Astrocyte of the cerebellum (primary cell): ENCODE data around the gene ZBED5.
"Not testable (repeated sequence)": the region's sequence is repeated elsewhere in the genome, so short reads cannot be mapped to it uniquely, and the experiment has no call there.

Experiments used
- DNase-seq: peaks from one replicate; pipeline ENCODE4 v3.0.0-alpha.2; 2011; ENCODE audit warnings: low read depth
- H3K4me3 ChIP-seq: 2 replicates; pipeline ENCODE4 v1.5.1; 2011; ENCODE audit warnings: mild to moderate bottlenecking, low read depth, low read length, moderate library complexity
- CTCF ChIP-seq: IDR thresholded peaks from 2 replicates; pipeline ENCODE4 v1.5.1; 2012; ENCODE audit warnings: low read length, low read depth, moderate library complexity, mild to moderate bottlenecking; ENCODE audit errors: missing control alignments
- in situ Hi-C: cut with HindIII; loops from 2 replicates; pipeline ENCODE4 v1.10.0; 2017; ENCODE audit warnings: low sequenced_read_pairs

Gene ZBED5

GRCh38 chr11:10824888-10825287 is 33.0 kb downstream of the ZBED5 start:
- H3K4me3 ChIP-seq = no peak overlapping the region
- DNase-seq = no peak
- in situ Hi-C loops = no loop called here
- no peak for TF ChIP-seq CTCF

GRCh38 chr11:10823152-10823579 is 34.7 kb downstream of the ZBED5 start:
- DNase-seq = no peak
- in situ Hi-C loops = no loop called here

GRCh38 chr11:10822491-10822890 is 35.4 kb downstream of the ZBED5 start:
- not testable (repeated sequence) for DNase-seq

More at GRCh38 chr11:10823152-10823579, 34.7 kb downstream of the ZBED5 start:
- H3K4me3 ChIP-seq = no peak overlapping the region
- TF ChIP-seq CTCF = no peak

GRCh38 chr11:10818594-10818993 is 39.3 kb downstream of the ZBED5 start:
- no peak for TF ChIP-seq CTCF
- H3K4me3 ChIP-seq = no peak overlapping the region
- in situ Hi-C loops = no loop called here
- DNase-seq = no peak

More at GRCh38 chr11:10822491-10822890, 35.4 kb downstream of the ZBED5 start:
- H3K4me3 ChIP-seq, in situ Hi-C loops: not testable (repeated sequence)

GRCh38 chr11:10813945-10814344 is 43.9 kb downstream of the ZBED5 start:
- no peak for TF ChIP-seq CTCF
- no peak overlapping the region for H3K4me3 ChIP-seq
- no peak for DNase-seq
- in situ Hi-C loops = no loop called here

- in situ Hi-C loops = no loop called here
- no peak for TF ChIP-seq CTCF
- DNase-seq = peak; percentile 50
- H3K4me3 ChIP-seq = peak overlapping the region; percentile 81
These were observed 48.3 kb downstream of the ZBED5 start for GRCh38 chr11:10809373-10810160.
